RWPE1 (cell line): ENCODE measurements around the gene DAPK1.

Experiments
- CTCF ChIA-PET: fragments of 350-600 bp; sonication (Branson Sonifier 250); formaldehyde crosslinking; extraction: SDS; loops from one replicate; lab custom pipeline; 2021; lab: Yijun Ruan, JAX
- POLR2A ChIA-PET: fragments of 400-600 bp; formaldehyde crosslinking; extraction: SDS; loops from one replicate; lab custom pipeline; 2020; ENCODE audit warnings: antibody characterized with exemption; ENCODE audit not compliant: low non-redundant PET; lab: Yijun Ruan, JAX
- DNase-seq: peaks from one replicate; pipeline ENCODE4 v3.0.0; 2012; ENCODE audit warnings: low spot score
- H3K27ac ChIP-seq: fragments of 450-650 bp; 2 replicates; pipeline ENCODE4 v1.5.1; 2017
- CTCF ChIP-seq: fragments of 450-650 bp; conservative IDR thresholded peaks from 2 replicates; pipeline ENCODE4 v1.5.1; 2017; ENCODE audit warnings: low read depth, mild to moderate bottlenecking

Gene DAPK1

DNA sequence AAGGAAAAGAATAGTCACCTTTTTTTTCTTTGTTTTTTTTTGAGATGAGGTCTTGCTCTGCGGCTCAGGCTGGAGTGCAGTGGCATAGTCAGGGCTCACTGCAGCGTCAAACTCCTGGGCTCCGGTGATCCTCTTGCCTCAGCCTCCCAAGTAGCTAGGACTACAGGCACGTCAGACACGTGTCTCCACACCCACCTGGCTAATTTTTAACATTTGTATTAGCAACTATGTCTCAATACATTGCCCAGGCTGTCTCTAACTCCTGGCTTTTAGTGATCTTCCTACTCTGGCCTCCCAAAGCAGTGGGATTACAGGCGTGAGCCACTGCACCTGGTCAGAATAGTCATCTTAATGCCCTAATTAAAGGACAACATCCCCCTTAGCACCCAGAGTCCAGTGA, 173.8 kb downstream of the DAPK1 start:
- ChIA-PET POLR2A (no interaction called here), CTCF (no interaction called here)
- H3K27ac ChIP-seq, result no peak overlapping the region

DNA sequence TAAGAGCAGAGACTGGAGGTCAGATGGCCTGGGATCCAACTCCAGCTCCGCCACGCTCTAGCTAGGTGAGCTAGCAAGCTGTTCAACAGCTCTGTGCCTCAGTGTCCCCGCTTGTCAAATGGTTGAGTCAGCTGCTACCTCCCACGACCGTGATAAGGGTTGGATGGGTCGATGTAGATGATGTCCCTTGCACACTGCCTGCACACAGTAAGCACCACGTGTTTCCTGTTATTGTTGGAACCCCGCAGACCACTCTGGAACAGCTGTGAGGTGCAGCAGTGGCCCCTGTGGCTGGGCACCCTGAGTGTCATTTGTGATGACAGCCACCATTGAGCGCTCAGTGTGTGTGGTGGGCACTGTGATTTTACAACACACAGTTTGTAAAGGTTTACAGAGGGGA, 174.3 kb downstream of the DAPK1 start:
- ChIA-PET CTCF (interaction anchor here (0.6 kb wide), 1 partner anchor 140 kb away, joined by 4 read pairs; no protein-coding TSS in a partner anchor), POLR2A (no interaction called here)
- no peak for DNase-seq
- no peak overlapping the region for H3K27ac ChIP-seq
- TF ChIP-seq CTCF, result no peak

More for the DNA sequence above, 173.8 kb downstream of the DAPK1 start:
- no peak for TF ChIP-seq CTCF
- DNase-seq, result no peak

- POLR2A ChIA-PET, result no interaction called here
- CTCF ChIA-PET, result interaction anchor here (0.6 kb wide), 1 partner anchor 140 kb away, joined by 4 read pairs; no protein-coding TSS in a partner anchor
- H3K27ac ChIP-seq, result no peak overlapping the region
- no peak for DNase-seq
- TF ChIP-seq CTCF, result no peak
These were observed 174.9 kb downstream of the DAPK1 start for GRCh38 chr9:87672586-87672985.

DNA sequence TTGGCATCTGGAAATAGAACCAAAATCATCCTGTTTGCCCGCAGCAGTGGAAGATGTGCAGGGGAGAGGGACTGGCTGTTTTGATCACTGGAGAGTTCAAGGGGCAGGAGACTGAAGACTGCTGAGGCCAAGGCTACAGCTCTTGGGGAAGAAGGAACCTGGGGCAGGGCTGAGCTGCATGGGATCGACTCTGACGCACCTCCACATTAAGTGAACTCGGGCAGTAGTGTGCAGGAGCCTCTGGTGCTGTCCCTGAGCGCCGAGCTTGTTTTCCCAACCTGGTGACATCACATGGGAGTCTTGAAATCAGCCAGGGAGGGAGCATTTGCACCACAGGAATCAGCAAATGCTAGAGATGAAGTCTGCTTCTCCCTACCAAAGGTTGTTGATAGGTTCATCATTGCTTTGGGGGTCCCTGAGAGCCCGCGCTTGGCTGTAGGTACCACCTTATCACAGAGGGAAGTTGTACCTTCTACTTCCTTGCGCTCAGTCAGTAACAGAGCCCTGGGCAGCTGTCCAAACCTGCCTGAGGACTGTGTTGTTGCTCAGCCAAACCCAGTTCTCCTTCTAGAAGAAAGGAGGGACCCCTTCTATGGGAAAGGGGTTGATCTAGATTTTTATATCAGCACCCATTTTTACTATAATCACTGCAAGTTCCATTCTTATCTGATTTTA, 175.9 kb downstream of the DAPK1 start:
- ChIA-PET CTCF (no interaction called here), POLR2A (interaction anchor here (0.7 kb wide), 1 partner anchor 62 kb away, joined by 9 read pairs; no protein-coding TSS in a partner anchor)
- TF ChIP-seq CTCF, result no peak

DNA sequence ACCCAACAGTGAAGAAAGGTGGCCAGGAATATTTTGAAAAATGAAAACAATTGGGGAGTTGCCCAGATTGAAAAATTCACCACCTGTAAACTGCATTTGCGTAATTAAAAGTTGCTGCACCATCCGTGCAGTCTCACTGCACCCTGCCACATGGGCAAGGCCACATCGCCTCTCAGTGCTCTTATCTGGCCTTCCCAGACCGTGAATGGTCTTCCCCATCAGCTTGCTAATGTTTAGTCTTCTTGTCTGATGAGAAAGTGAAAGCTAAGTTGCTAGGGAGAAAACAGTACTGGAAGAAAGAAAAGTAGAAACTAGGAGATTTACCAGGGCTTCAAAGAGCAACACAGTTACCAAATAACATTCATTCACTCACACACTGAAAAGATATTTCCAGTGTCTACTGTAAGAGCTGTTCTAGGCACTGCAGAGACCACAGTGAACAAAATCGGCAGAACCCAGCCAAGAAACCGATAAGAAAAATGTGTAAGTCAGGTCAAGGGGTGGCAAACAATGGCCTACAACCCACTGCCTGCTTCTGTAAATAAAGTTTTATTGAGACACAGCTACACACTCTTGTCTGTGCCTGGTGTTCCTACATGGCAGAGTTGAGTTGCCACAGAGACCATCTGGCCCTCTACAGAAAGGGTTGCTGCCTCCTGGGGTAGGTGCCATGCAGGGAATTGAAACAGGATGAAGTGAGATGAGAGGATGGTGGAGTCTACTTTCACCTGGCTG, 177.1 kb downstream of the DAPK1 start:
- no peak for TF ChIP-seq CTCF
- H3K27ac ChIP-seq, result no peak overlapping the region
- CTCF ChIA-PET, result no interaction called here
- no peak for DNase-seq
- POLR2A ChIA-PET, result interaction anchor here (0.7 kb wide), 1 partner anchor 64 kb away, joined by 9 read pairs; no protein-coding TSS in a partner anchor

More for the DNA sequence above, 175.9 kb downstream of the DAPK1 start:
- no peak for DNase-seq
- H3K27ac ChIP-seq, result no peak overlapping the region

GRCh38 chr9:87675906-87676515, 178.3 kb downstream of the DAPK1 start:
- no peak overlapping the region for H3K27ac ChIP-seq
- TF ChIP-seq CTCF, result no peak
- ChIA-PET CTCF (no interaction called here), POLR2A (no interaction called here)
- DNase-seq, result no peak
